Stomach smooth muscle (tissue), 2 donors: ENCODE results near the gene DCAF8L2.
"Not testable (repeated sequence)": the region's sequence is repeated elsewhere in the genome, so short reads cannot be mapped to it uniquely, and the experiment has no call there.

ENCODE experiments used
- H3K27ac ChIP-seq: one replicate; pipeline ENCODE4 v1.7.0; 2013; ENCODE audit warnings: mild to moderate bottlenecking, low read length, inconsistent platforms
- H3K27me3 ChIP-seq, 2 donors: one replicate each; pipeline ENCODE4 v1.7.0; 2013; ENCODE audit warnings: low read length in 2 of 2; ENCODE audit not compliant: insufficient read depth in 2 of 2, control insufficient read depth in 1 of 2
- H3K36me3 ChIP-seq, 2 donors: one replicate each; pipeline ENCODE4 v1.7.0; 2013; ENCODE audit warnings: low read length in 2 of 2; ENCODE audit not compliant: control insufficient read depth in 2 of 2, insufficient read depth in 2 of 2
- H3K4me1 ChIP-seq: one replicate; pipeline ENCODE4 v1.7.0; 2013; ENCODE audit warnings: low read length; ENCODE audit not compliant: control insufficient read depth, insufficient read depth
- H3K4me3 ChIP-seq, 2 donors: one replicate each; pipeline ENCODE4 v1.7.0; 2013; ENCODE audit warnings: low read length in 2 of 2
- H3K9ac ChIP-seq, 2 donors: one replicate each; pipeline ENCODE4 v1.7.0; 2013; ENCODE audit warnings: low read length in 2 of 2, mild to moderate bottlenecking in 1 of 2
- H3K9me3 ChIP-seq, 2 donors: one replicate each; pipeline ENCODE4 v1.7.0; 2013; ENCODE audit warnings: low read length in 2 of 2; ENCODE audit not compliant: control insufficient read depth in 2 of 2
- donor health status: healthy.
- donor health status: Pancreatic carcinoma.

The DCAF8L2 gene

DNA sequence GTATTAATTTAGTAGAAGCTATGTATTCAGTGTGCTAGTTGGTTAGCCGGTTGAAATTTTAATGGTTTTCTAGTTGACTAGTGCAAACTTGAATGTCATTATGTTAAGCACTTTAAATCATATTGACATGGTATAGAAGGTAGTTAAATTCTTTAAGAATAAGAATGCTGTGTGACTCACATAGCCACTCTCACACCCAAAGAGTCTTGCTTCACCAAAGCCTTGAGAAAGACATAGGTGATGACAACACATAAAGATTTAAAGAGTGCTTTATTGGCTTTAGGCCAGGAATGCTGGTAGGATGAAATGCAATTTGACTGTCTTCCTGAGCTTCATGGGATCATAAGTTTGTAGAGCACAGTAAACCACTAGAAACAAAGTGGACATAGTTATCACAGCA lies 85.3 kb downstream of the DCAF8L2 start:
- no peaks in the 10 kb centered on the region for H3K9me3 ChIP-seq
- no peaks in the 10 kb centered on the region for H3K4me1 ChIP-seq

DNA sequence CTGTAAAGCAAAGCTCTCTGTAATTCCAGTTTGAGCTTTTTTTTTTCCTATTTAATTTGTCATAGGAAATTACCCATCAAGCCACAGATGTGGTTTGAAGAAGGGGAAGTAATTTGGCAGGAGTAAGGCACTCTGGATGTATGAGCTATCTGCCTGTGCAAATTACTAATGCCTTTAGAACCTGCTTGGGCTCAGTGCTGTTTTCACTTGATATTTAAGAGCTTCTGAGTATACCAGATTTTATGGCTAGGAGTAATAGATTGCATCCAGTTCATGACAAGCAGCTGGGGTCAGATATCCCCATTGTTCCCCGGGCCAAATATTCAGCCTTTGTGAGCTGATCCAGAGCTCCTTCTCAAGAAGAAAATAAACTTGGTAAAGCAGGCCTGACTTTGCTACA lies 89.1 kb downstream of the DCAF8L2 start:
- H3K27ac ChIP-seq, result no peak overlapping the region
- H3K4me3 ChIP-seq, result no peak overlapping the region

More for the DNA sequence above, 85.3 kb downstream of the DCAF8L2 start:
- H3K4me3 ChIP-seq, result no peak overlapping the region
- no peaks in the 10 kb centered on the region for H3K27me3 ChIP-seq
- no peak overlapping the region for H3K9ac ChIP-seq
- H3K27ac ChIP-seq, result no peak overlapping the region
- no peaks in the 10 kb centered on the region for H3K36me3 ChIP-seq

DNA sequence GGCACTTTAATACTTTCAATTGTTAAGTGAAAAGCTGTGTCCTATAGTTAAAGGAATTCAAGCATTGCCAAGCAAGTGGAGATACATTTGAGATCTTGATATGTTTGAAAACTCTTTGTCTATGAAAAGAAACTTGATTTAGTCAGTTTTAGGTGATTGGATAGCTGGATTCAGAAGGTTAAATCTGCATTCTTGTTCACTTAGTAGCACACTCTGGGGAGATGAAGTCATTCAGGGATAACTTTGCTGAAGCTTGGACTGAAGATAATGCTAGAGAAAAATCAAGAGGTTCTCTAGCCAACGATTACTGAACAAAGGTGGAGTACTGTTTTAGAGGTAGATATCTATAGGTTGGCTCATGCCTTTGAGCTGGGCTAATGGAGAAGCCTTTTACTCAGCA lies 90.6 kb downstream of the DCAF8L2 start:
- Histone ChIP-seq H3K27me3 (no peaks in the 10 kb centered on the region), H3K9me3 (no peaks in the 10 kb centered on the region), H3K4me3 (no peak overlapping the region), H3K36me3 (no peaks in the 10 kb centered on the region), H3K9ac (no peak overlapping the region), H3K4me1 (no peaks in the 10 kb centered on the region), H3K27ac (no peak overlapping the region)

More for the DNA sequence above, 89.1 kb downstream of the DCAF8L2 start:
- no peaks in the 10 kb centered on the region for H3K4me1 ChIP-seq
- no peaks in the 10 kb centered on the region for H3K9me3 ChIP-seq
- no peaks in the 10 kb centered on the region for H3K36me3 ChIP-seq
- no peak overlapping the region for H3K9ac ChIP-seq
- no peaks in the 10 kb centered on the region for H3K27me3 ChIP-seq

DNA sequence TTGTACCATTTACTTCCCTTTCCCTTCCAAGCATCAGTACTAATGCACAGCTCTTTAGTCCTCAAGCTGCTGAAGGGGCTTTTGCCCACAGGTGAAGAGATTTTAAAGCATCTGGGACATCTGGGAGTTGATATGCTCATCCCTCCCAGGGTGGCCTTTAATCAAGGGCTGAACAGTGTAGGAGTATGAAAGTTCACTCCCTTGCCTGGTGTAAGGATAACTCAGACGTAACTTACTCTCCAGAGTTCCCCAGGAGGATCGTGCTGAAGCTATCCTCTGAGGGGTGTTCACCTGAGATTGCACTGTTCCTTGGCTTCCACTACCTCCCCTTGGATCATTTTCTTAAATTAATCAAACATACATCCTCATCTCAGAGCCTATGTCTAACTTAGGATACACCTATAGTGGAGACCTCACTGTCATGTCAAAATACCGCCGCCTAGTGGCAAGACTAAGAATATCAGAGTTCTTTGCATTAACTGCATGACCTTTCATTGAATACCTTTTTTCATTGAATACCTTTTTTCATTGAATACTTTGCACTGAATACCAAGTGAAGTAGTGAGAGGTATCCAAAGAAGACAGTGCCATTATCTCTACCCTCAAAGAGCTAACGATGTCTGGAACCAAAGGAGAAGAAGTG lies 93.5 kb downstream of the DCAF8L2 start:
- not testable (repeated sequence) for H3K4me1 ChIP-seq, H3K9me3 ChIP-seq, H3K27ac ChIP-seq, H3K9ac ChIP-seq, H3K4me3 ChIP-seq, H3K27me3 ChIP-seq, H3K36me3 ChIP-seq

- Histone ChIP-seq H3K4me1 (no peaks in the 10 kb centered on the region), H3K9me3 (no peaks in the 10 kb centered on the region), H3K9ac (no peak overlapping the region), H3K36me3 (no peaks in the 10 kb centered on the region), H3K27ac (no peak overlapping the region), H3K27me3 (no peaks in the 10 kb centered on the region), H3K4me3 (no peak overlapping the region)
These were observed 104.5 kb downstream of the DCAF8L2 start for GRCh38 chrX:27694667-27695066.

DNA sequence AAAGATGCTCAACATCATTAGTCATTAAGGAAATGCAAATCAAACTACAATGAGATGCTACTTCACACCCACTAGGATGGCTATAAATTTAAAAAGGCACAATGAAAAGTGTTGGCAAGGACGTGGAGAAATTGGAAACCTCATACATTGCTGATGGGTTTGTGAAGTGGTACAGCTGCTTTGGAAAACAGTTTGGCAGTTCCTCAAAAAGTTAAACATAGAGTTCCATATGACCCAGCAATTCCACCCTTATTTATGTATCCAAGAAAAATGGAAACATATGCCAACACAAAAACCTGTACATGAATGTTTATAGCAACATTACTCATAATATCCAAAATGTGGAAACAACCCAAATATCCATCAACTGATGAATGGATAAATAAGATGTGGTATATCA lies 116.4 kb downstream of the DCAF8L2 start:
- H3K27me3 ChIP-seq, result no peaks in the 10 kb centered on the region
- no peaks in the 10 kb centered on the region for H3K9me3 ChIP-seq

DNA sequence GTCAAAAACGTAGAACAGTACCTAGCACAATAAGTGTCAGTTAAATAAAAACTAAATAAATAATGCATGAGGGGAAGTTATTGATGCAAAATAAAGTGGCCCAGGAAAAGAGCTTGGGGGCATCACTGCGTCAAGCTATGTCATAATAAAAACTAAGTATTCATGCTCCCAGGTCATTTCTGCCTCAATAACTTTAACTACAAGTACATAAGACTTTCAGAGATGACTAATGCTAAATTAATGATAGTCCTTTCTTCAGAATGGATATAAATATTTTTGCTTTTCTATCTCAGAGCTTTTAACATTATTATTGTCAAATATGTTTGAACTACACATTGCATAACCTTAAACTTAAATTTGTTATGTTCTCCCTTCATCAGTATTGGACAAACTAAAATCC lies 125.5 kb downstream of the DCAF8L2 start:
- H3K4me1 ChIP-seq, result no peaks in the 10 kb centered on the region
- no peak overlapping the region for H3K27ac ChIP-seq
- H3K9me3 ChIP-seq, result no peaks in the 10 kb centered on the region
- H3K9ac ChIP-seq, result no peak overlapping the region
- H3K27me3 ChIP-seq, result no peaks in the 10 kb centered on the region
- no peak overlapping the region for H3K4me3 ChIP-seq
- no peaks in the 10 kb centered on the region for H3K36me3 ChIP-seq

More for the DNA sequence above, 116.4 kb downstream of the DCAF8L2 start:
- Histone ChIP-seq H3K27ac (no peak overlapping the region), H3K36me3 (no peaks in the 10 kb centered on the region), H3K9ac (no peak overlapping the region), H3K4me1 (no peaks in the 10 kb centered on the region), H3K4me3 (no peak overlapping the region)

GRCh38 chrX:27728291-27728690 lies 138.1 kb downstream of the DCAF8L2 start:
- Histone ChIP-seq H3K4me3 (no peak overlapping the region), H3K9me3 (no peaks in the 10 kb centered on the region), H3K36me3 (no peaks in the 10 kb centered on the region), H3K4me1 (no peaks in the 10 kb centered on the region), H3K9ac (no peak overlapping the region), H3K27me3 (no peaks in the 10 kb centered on the region), H3K27ac (no peak overlapping the region)

DNA sequence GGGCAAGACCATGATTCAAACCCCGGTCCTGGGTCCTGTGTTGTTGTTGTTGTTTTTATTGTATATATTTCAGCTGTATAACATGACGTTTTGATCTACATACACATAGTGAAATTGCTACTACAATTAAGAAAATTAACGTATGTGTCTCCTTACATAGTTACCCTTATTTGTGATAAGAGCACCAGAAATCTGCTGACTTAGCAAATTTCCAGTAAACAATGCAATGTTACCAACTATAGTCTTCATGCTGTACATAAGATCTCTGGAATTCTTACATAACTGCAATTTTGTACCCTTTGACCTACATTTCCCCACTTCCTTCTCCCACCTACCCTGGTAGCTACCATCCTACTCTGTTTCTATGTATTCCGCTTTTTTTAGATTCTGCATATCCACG lies 141.8 kb downstream of the DCAF8L2 start:
- no peaks in the 10 kb centered on the region for H3K9me3 ChIP-seq

GRCh38 chrX:27735914-27736313 lies 145.8 kb downstream of the DCAF8L2 start:
- Histone ChIP-seq H3K9ac (no peak overlapping the region), H3K4me1 (no peaks in the 10 kb centered on the region), H3K27ac (no peak overlapping the region), H3K9me3 (no peaks in the 10 kb centered on the region), H3K36me3 (no peaks in the 10 kb centered on the region), H3K27me3 (no peaks in the 10 kb centered on the region), H3K4me3 (no peak overlapping the region)

More for the DNA sequence above, 141.8 kb downstream of the DCAF8L2 start:
- no peak overlapping the region for H3K27ac ChIP-seq
- no peaks in the 10 kb centered on the region for H3K27me3 ChIP-seq
- no peaks in the 10 kb centered on the region for H3K4me1 ChIP-seq
- no peaks in the 10 kb centered on the region for H3K36me3 ChIP-seq
- H3K4me3 ChIP-seq, result no peak overlapping the region
- H3K9ac ChIP-seq, result no peak overlapping the region

- Histone ChIP-seq H3K4me3 (no peak overlapping the region), H3K9me3 (no peaks in the 10 kb centered on the region), H3K27ac (no peak overlapping the region), H3K9ac (no peak overlapping the region), H3K4me1 (no peaks in the 10 kb centered on the region), H3K27me3 (no peaks in the 10 kb centered on the region), H3K36me3 (no peaks in the 10 kb centered on the region)
These were observed 150.8 kb downstream of the DCAF8L2 start for GRCh38 chrX:27740933-27741332.
